WERI-Rb-1 (cell line): Measurements from ENCODE around the gene TYRP1.

ENCODE experiments used
- DNase-seq: peaks from one replicate; pipeline ENCODE4 v3.0.0-alpha.2; 2020
- H3K27ac ChIP-seq: fragments of 250-450 bp; sonication (Bioruptor Pico); 2 replicates; pipeline ENCODE4 v1.5.1; 2020; ENCODE audit warnings: mild to moderate bottlenecking, moderate library complexity
- H3K27me3 ChIP-seq: fragments of 250-450 bp; sonication (Bioruptor Pico); 2 replicates; pipeline ENCODE4 v1.5.1; 2021; ENCODE audit warnings: mild to moderate bottlenecking, low read depth, moderate library complexity; ENCODE audit not compliant: insufficient read depth, severe bottlenecking
- H3K36me3 ChIP-seq: fragments of 250-450 bp; sonication (Bioruptor Pico); 2 replicates; pipeline ENCODE4 v1.5.1; 2020; ENCODE audit warnings: mild to moderate bottlenecking, moderate library complexity
- H3K4me3 ChIP-seq: 2 replicates; pipeline ENCODE4 v1.5.1; 2011; ENCODE audit warnings: low read depth, mild to moderate bottlenecking, control low read depth, low read length
- H3K9me3 ChIP-seq: fragments of 250-450 bp; sonication (Bioruptor Pico); 2 replicates; pipeline ENCODE4 v1.5.1; 2021; ENCODE audit warnings: mild to moderate bottlenecking, moderate library complexity; ENCODE audit not compliant: severe bottlenecking
- TF ChIP-seq, protein P1 (sequence below): IDR thresholded peaks from 2 replicates; pipeline ENCODE4 v1.5.1; 2011; ENCODE audit warnings: low read depth, mild to moderate bottlenecking, control low read depth, inconsistent platforms, low read length

The TYRP1 gene

DNA sequence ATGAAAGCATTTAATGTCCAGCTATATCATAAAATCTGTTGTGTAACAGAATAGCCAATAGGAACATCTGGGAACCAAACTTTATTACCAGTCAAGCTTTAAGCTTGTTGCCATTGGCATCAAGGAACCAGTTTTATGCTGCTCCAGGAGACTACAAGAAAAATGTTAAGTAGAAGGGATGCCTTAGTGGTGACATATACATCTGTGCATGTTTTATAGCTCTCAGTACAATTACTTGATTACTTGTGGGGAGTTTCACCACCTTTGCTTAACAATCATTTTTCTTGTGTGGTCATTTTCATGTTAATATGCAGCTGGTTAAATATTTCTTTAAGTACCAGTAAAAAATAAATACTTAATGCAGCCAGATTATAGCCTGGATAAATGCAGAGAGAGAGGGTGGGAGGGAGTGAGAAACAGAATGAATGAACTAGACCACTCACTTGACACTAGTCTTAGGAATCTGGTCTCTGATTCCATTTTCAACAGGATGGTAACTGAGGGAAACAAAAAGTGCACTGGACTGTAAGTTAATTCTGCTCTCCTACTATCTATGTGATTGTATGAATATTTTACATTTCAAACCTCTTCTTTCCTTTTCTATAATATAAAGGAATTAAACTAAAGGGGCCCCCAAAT lies 45.9 kb downstream of the TYRP1 start:
- TF ChIP-seq, protein P1, sequence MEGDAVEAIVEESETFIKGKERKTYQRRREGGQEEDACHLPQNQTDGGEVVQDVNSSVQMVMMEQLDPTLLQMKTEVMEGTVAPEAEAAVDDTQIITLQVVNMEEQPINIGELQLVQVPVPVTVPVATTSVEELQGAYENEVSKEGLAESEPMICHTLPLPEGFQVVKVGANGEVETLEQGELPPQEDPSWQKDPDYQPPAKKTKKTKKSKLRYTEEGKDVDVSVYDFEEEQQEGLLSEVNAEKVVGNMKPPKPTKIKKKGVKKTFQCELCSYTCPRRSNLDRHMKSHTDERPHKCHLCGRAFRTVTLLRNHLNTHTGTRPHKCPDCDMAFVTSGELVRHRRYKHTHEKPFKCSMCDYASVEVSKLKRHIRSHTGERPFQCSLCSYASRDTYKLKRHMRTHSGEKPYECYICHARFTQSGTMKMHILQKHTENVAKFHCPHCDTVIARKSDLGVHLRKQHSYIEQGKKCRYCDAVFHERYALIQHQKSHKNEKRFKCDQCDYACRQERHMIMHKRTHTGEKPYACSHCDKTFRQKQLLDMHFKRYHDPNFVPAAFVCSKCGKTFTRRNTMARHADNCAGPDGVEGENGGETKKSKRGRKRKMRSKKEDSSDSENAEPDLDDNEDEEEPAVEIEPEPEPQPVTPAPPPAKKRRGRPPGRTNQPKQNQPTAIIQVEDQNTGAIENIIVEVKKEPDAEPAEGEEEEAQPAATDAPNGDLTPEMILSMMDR, result no peak
- H3K27ac ChIP-seq, result no peak overlapping the region
- no peak for DNase-seq

DNA sequence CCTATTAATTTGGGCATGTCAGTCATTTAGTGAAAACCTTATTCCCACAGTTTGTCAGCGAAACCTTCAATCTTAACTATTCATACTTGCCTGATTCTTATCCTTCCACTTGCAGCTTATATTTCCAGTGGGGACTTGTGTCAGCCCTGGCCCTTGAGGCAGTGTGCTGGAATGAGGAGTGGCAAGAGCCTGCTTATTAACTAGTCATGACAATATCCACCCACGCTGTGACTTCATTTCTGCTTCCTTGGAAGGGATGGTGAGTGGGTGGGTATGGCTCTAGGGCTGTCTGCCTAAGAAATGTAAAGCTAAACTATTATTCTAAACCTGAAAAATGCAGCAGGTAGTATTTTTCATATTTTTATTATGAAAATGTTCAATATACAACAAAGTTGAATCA lies 47.7 kb downstream of the TYRP1 start:
- TF ChIP-seq, protein P1, result no peak
- H3K36me3 ChIP-seq, result no peaks in the 10 kb centered on the region
- H3K27me3 ChIP-seq, result no peaks in the 10 kb centered on the region
- H3K4me3 ChIP-seq, result no peak overlapping the region
- no peak overlapping the region for H3K27ac ChIP-seq
- no peaks in the 10 kb centered on the region for H3K9me3 ChIP-seq
- DNase-seq, result no peak

More for the DNA sequence above, 45.9 kb downstream of the TYRP1 start:
- Histone ChIP-seq H3K4me3 (no peak overlapping the region), H3K9me3 (peaks cover 4% of the 10 kb centered on the region), H3K27me3 (no peaks in the 10 kb centered on the region), H3K36me3 (no peaks in the 10 kb centered on the region)

DNA sequence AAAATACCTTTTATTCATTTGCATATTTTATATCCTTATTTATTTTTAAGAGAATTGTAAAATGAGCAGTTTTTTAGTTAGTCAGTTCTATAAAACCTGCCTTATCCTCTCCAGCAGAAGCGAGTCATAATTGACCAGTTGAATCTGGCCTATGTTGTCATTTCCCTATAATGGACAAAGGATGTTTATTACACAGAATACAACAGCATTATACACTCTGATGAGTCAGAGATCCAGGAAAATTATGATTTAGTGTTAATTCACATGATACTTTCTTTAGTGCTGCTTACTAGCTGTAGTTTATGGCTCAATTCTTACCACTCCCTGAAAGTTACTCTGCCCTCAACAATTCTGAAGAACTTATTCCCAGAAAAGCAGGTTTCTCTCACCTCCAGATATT lies 54.8 kb downstream of the TYRP1 start:
- Histone ChIP-seq H3K4me3 (no peak overlapping the region), H3K27me3 (no peaks in the 10 kb centered on the region), H3K36me3 (no peaks in the 10 kb centered on the region), H3K9me3 (no peaks in the 10 kb centered on the region), H3K27ac (no peak overlapping the region)
- no peak for DNase-seq
- TF ChIP-seq, protein P1, result no peak

DNA sequence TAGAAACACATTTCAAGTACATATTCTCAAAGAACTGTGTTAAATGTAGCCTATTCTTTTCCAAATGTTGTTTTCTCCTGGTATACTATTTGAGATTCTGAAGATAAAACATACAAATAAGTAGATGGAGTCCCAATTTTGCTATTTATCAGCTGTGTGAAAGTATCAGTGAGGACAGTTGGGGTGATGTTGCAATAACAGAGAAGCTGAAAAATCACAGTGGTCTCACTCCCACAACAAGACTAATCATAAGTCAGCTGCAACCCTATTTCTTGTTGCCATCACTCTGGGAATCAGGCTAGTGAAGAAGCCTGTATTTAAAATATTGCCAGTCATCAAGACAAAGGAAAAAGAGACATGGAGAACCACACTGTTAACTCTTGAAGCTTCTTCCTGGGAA lies 55.8 kb downstream of the TYRP1 start:
- H3K36me3 ChIP-seq, result no peaks in the 10 kb centered on the region
- H3K9me3 ChIP-seq, result no peaks in the 10 kb centered on the region
- no peak overlapping the region for H3K4me3 ChIP-seq
- DNase-seq, result no peak
- TF ChIP-seq, protein P1, result no peak
- no peaks in the 10 kb centered on the region for H3K27me3 ChIP-seq
- no peak overlapping the region for H3K27ac ChIP-seq

DNA sequence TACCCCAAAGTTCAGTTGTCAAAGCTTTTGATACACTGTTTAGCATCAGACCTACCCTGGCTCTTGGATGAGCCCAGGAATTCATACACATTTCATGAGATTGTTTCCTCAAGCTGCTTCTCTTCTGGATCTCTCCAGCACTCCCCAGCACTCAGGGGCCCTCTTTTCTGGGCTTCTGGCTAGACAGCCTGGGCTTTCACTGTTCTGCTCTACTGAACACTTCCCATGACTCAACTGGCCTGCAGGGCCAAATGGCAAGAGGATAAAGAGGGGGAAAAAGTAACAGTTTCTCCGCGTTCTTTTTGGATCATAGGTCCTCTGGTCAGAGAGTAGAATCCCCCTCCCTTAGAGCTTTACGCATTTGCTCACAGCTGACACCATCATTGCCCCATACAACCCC lies 60.7 kb downstream of the TYRP1 start:
- DNase-seq, result no peak
- no peaks in the 10 kb centered on the region for H3K36me3 ChIP-seq
- H3K9me3 ChIP-seq, result no peaks in the 10 kb centered on the region
- no peak overlapping the region for H3K27ac ChIP-seq
- TF ChIP-seq, protein P1, result no peak
- no peak overlapping the region for H3K4me3 ChIP-seq
- no peaks in the 10 kb centered on the region for H3K27me3 ChIP-seq

DNA sequence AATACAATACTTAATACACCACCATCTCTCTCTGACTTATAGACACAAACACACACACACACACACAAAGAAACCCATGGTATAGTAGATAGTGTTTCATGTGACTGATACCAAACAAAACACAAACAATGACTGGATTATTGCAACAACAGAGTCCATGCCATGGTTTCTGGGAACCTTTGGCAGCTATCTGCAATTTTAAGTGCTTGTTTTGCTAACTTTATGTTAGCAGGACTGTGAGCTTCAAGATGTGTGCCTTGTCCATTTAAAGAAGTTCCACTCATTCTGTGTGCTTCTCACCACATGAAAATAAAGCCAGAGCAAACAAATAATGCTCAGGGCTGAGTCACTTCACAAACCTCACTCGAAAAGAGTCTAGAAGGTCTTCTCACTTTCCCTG lies 66.6 kb downstream of the TYRP1 start:
- Histone ChIP-seq H3K9me3 (no peaks in the 10 kb centered on the region), H3K27ac (no peak overlapping the region), H3K27me3 (no peaks in the 10 kb centered on the region), H3K4me3 (no peak overlapping the region), H3K36me3 (no peaks in the 10 kb centered on the region)
- no peak for DNase-seq
- TF ChIP-seq, protein P1, result no peak
